ENCODE results near the gene STUM.

The STUM gene

GRCh38 chr1:226629210-226629895, 80.8 kb downstream of the STUM start:
- H3K79me2 ChIP-seq (ENCODE audit: insufficient read depth, low read length): no peaks in the 10 kb centered on the region
- no peaks in the 10 kb centered on the region for H3K27me3 ChIP-seq (ENCODE audit: low read length)
- no peak overlapping the region for H2AFZ ChIP-seq (ENCODE audit: low read depth, low read length, severe bottlenecking)
- H3F3A ChIP-seq (ENCODE audit: insufficient read depth): no peaks in the 10 kb centered on the region
- TF ChIP-seq EZH2phosphoT487 (conservative IDR thresholded peaks at IDR 0.05; ENCODE audit: low read length): no peak
- TF ChIP-seq, protein P1, sequence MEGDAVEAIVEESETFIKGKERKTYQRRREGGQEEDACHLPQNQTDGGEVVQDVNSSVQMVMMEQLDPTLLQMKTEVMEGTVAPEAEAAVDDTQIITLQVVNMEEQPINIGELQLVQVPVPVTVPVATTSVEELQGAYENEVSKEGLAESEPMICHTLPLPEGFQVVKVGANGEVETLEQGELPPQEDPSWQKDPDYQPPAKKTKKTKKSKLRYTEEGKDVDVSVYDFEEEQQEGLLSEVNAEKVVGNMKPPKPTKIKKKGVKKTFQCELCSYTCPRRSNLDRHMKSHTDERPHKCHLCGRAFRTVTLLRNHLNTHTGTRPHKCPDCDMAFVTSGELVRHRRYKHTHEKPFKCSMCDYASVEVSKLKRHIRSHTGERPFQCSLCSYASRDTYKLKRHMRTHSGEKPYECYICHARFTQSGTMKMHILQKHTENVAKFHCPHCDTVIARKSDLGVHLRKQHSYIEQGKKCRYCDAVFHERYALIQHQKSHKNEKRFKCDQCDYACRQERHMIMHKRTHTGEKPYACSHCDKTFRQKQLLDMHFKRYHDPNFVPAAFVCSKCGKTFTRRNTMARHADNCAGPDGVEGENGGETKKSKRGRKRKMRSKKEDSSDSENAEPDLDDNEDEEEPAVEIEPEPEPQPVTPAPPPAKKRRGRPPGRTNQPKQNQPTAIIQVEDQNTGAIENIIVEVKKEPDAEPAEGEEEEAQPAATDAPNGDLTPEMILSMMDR (IDR thresholded peaks at IDR 0.05; ENCODE audit: insufficient read depth, low read length, poor library complexity, severe bottlenecking): no peak
- no peaks in the 10 kb centered on the region for H3K9me2 ChIP-seq (replicated peaks; ENCODE audit: insufficient read depth, low read length)
- H3K27ac ChIP-seq (ENCODE audit: low read depth, low read length): no peak overlapping the region
- no peak overlapping the region for H3K4me2 ChIP-seq (ENCODE audit: low read depth, low read length, poor library complexity, severe bottlenecking)
- no peaks in the 10 kb centered on the region for H3K9me3 ChIP-seq (ENCODE audit: insufficient read depth, low read length)
- H3K9ac ChIP-seq (ENCODE audit: low read length): no peak overlapping the region
- no peak overlapping the region for H3K4me3 ChIP-seq (ENCODE audit: insufficient read depth, low read length, poor library complexity, severe bottlenecking)
- H4K20me1 ChIP-seq (ENCODE audit: low read depth, low read length): no peaks in the 10 kb centered on the region
- no peaks in the 10 kb centered on the region for H3K36me3 ChIP-seq (ENCODE audit: low read length)

GRCh38 chr1:226629896-226630550, 81.5 kb downstream of the STUM start:
- Histone ChIP-seq H3K9me3 (ENCODE audit: insufficient read depth, low read length) (no peaks in the 10 kb centered on the region), H3K9me2 (replicated peaks; ENCODE audit: insufficient read depth, low read length) (no peaks in the 10 kb centered on the region), H3K27me3 (ENCODE audit: low read length) (no peaks in the 10 kb centered on the region), H2AFZ (ENCODE audit: low read depth, low read length, severe bottlenecking) (no peak overlapping the region), H4K20me1 (ENCODE audit: low read depth, low read length) (no peaks in the 10 kb centered on the region), H3F3A (ENCODE audit: insufficient read depth) (no peaks in the 10 kb centered on the region), H3K9ac (ENCODE audit: low read length) (no peak overlapping the region), H3K79me2 (ENCODE audit: insufficient read depth, low read length) (no peaks in the 10 kb centered on the region), H3K4me2 (ENCODE audit: low read depth, low read length, poor library complexity, severe bottlenecking) (no peak overlapping the region), H3K4me3 (ENCODE audit: insufficient read depth, low read length, poor library complexity, severe bottlenecking) (no peak overlapping the region), H3K36me3 (ENCODE audit: low read length) (no peaks in the 10 kb centered on the region), H3K27ac (ENCODE audit: low read depth, low read length) (no peak overlapping the region)
- no peak for TF ChIP-seq EZH2phosphoT487 (conservative IDR thresholded peaks at IDR 0.05; ENCODE audit: low read length)
- TF ChIP-seq, protein P1 (IDR thresholded peaks at IDR 0.05; ENCODE audit: insufficient read depth, low read length, poor library complexity, severe bottlenecking): no peak

DNA sequence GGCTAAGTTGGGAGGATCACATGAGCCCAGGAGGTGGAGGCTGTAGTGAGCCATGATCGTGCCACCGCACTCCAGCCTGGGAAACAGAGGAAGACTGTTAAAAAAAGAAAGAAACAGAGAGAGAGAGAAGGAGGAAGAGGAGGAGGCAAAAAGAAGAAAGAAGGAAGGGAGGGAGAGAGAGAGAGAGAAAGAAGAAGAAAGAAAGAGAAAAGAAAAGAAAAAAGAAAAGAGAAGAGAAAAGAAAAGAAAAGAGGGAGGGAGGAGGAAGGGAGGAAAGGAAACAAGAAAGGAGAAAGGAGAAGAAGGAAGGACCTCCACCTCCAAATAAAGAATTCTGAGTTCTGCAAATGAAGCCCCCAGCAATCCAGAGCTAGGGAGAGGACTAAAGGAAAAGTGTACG, 82.0 kb downstream of the STUM start:
- Histone ChIP-seq H3K27ac (ENCODE audit: low read depth, low read length) (no peak overlapping the region), H3K9me2 (replicated peaks; ENCODE audit: insufficient read depth, low read length) (no peaks in the 10 kb centered on the region), H2AFZ (ENCODE audit: low read depth, low read length, severe bottlenecking) (no peak overlapping the region), H3K9ac (ENCODE audit: low read length) (no peak overlapping the region), H3K36me3 (ENCODE audit: low read length) (no peaks in the 10 kb centered on the region), H3K9me3 (ENCODE audit: insufficient read depth, low read length) (no peaks in the 10 kb centered on the region), H4K20me1 (ENCODE audit: low read depth, low read length) (no peaks in the 10 kb centered on the region), H3K27me3 (ENCODE audit: low read length) (no peaks in the 10 kb centered on the region), H3K4me3 (ENCODE audit: insufficient read depth, low read length, poor library complexity, severe bottlenecking) (no peak overlapping the region), H3K79me2 (ENCODE audit: insufficient read depth, low read length) (no peaks in the 10 kb centered on the region), H3K4me2 (ENCODE audit: low read depth, low read length, poor library complexity, severe bottlenecking) (no peak overlapping the region), H3F3A (ENCODE audit: insufficient read depth) (no peaks in the 10 kb centered on the region)
- TF ChIP-seq EZH2phosphoT487 (conservative IDR thresholded peaks at IDR 0.05; ENCODE audit: low read length): no peak
- TF ChIP-seq, protein P1 (IDR thresholded peaks at IDR 0.05; ENCODE audit: insufficient read depth, low read length, poor library complexity, severe bottlenecking): no peak

All from SU-DHL-6 (cell line).